HCT116 (cell line): ENCODE data around the gene EVC2. TPM values are rescaled to one million over a fixed set of nuclear protein-coding genes. Genes with fewer than 3 reads are reported as not detected.

Source experiments
- ATAC-seq: fragments of 200-7000 bp; cut with Tn5 transposase; 2 replicates; pipeline ENCODE4 v1.9.1; 2020; ENCODE audit warnings: mild to moderate bottlenecking, moderate library complexity
- BruUV-seq: library from RNA; stranded (reverse); fragments of 400-500 nt; replicated peaks from 2 replicates; lab custom pipeline; 2021; lab: Mats Ljungman, UMichigan
- CTCF ChIA-PET: fragments of 300-600 bp; sonication (Branson Sonifier 250); formaldehyde crosslinking; loops from one replicate; lab custom pipeline; 2021; ENCODE audit warnings: antibody characterized with exemption; lab: Charles Lee
- POLR2A ChIA-PET: fragments of 300-600, 350-600 bp; sonication (Branson Sonifier 250); formaldehyde crosslinking; loops from one replicate; lab custom pipeline; 2021; ENCODE audit warnings: antibody characterized with exemption; lab: Charles Lee
- RAD21 ChIA-PET, 2 experiments: fragments of 300-600 bp; sonication (Branson Sonifier 250); formaldehyde crosslinking; loops; one replicate each; lab custom pipeline; 2023; ENCODE audit warnings: low total read pairs in 2 of 2; ENCODE audit not compliant: uncharacterized antibody in 2 of 2, unreplicated experiment in 2 of 2, low non-redundant PET in 1 of 2; lab: Charles Lee
- DNase-seq: peaks from one replicate; pipeline ENCODE4 v3.0.0-alpha.2; 2010; ENCODE audit warnings: low read depth, low spot score
- H2AFZ ChIP-seq: fragments of 200-600 bp; shearing (Covaris generic), sonication (generic); 2 replicates; pipeline ENCODE4 v1.6.1; 2017; ENCODE audit warnings: low read depth, mixed run types, mixed read lengths, antibody characterized with exemption, low read length; ENCODE audit not compliant: poor library complexity, severe bottlenecking
- H3K27ac ChIP-seq: 2 replicates; pipeline ENCODE4 v1.5.1; 2012; ENCODE audit warnings: low read depth, low read length
- H3K27me3 ChIP-seq: fragments of 200-600 bp; sonication (generic); 2 replicates; pipeline ENCODE4 v1.6.1; 2016; ENCODE audit warnings: mixed run types, low read length, mixed read lengths; ENCODE audit not compliant: insufficient read depth
- H3K36me3 ChIP-seq, 2 experiments: fragments of 200-500 bp in 1 of 2; fragments of 200-600 bp in 1 of 2; sonication (Bioruptor generic) in 1 of 2; sonication (generic) in 1 of 2; 2 replicates each; pipeline versions ENCODE4 v1.5.1 to v1.6.1; 2014 to 2016; ENCODE audit warnings: low read length in 2 of 2, inconsistent platforms in 1 of 2, mixed read lengths in 1 of 2, mixed run types in 1 of 2; ENCODE audit not compliant: insufficient read depth in 2 of 2, control insufficient read depth in 1 of 2
- H3K4me1 ChIP-seq, 2 experiments: fragments of 200-600 bp in 1 of 2; sonication (generic) in 1 of 2; 2 replicates each; pipeline versions ENCODE4 v1.5.1 to v1.6.1; 2012 to 2017; ENCODE audit warnings: low read length in 2 of 2, inconsistent platforms in 1 of 2, mild to moderate bottlenecking in 1 of 2, mixed read lengths in 1 of 2, mixed run types in 1 of 2, moderate library complexity in 1 of 2; ENCODE audit not compliant: insufficient read depth in 2 of 2, control insufficient read depth in 1 of 2
- H3K4me2 ChIP-seq: fragments of 200-600 bp; sonication (generic); 2 replicates; pipeline ENCODE4 v1.6.1; 2017; ENCODE audit warnings: mixed run types, low read length, mixed read lengths
- H3K4me3 ChIP-seq, 2 experiments: fragments of 200-600 bp in 1 of 2; sonication (generic) in 1 of 2; replicated peaks in 1 of 2; 2 replicates each; pipeline ENCODE4 v1.5.1; 2011 to 2016; ENCODE audit warnings: low read length in 2 of 2, control low read depth in 1 of 2, low read depth in 1 of 2, mild to moderate bottlenecking in 1 of 2, mixed read lengths in 1 of 2, mixed run types in 1 of 2
- H3K79me2 ChIP-seq: fragments of 200-600 bp; sonication (generic); 2 replicates; pipeline ENCODE4 v1.6.1; 2017; ENCODE audit warnings: mild to moderate bottlenecking, mixed run types, low read length, moderate library complexity, mixed read lengths; ENCODE audit not compliant: insufficient read depth
- H3K9ac ChIP-seq: fragments of 200-600 bp; sonication (generic); 2 replicates; pipeline ENCODE4 v1.6.1; 2016; ENCODE audit warnings: low read length, mixed read lengths
- H3K9me2 ChIP-seq: fragments of 200-600 bp; sonication (generic), shearing (Covaris generic); 2 replicates; pipeline ENCODE4 v1.6.1; 2017; ENCODE audit warnings: mixed run types, mild to moderate bottlenecking, moderate library complexity; ENCODE audit not compliant: insufficient read depth
- H3K9me3 ChIP-seq, 2 experiments: fragments of 200-500 bp in 1 of 2; fragments of 200-600 bp in 1 of 2; sonication (Bioruptor generic) in 1 of 2; sonication (generic) in 1 of 2; 2 replicates each; pipeline ENCODE4 v1.6.1; 2014 to 2017; ENCODE audit warnings: low read length in 2 of 2, mixed read lengths in 2 of 2, inconsistent platforms in 1 of 2, low read depth in 1 of 2, mild to moderate bottlenecking in 1 of 2, mixed run types in 1 of 2, moderate library complexity in 1 of 2; ENCODE audit not compliant: control insufficient read depth in 1 of 2, insufficient read depth in 1 of 2
- H4K20me1 ChIP-seq: fragments of 200-600 bp; sonication (generic), shearing (Covaris generic); 2 replicates; pipeline ENCODE4 v1.6.1; 2017; ENCODE audit warnings: mixed run types, mild to moderate bottlenecking, moderate library complexity; ENCODE audit not compliant: insufficient read depth
- CEBPB ChIP-seq: IDR thresholded peaks from 2 replicates; pipeline ENCODE4 v1.6.1; 2012; ENCODE audit warnings: low read depth
- EGR1 ChIP-seq: IDR thresholded peaks from 2 replicates; pipeline ENCODE4 v1.6.1; 2012; ENCODE audit warnings: low read depth
- ELF1 ChIP-seq: IDR thresholded peaks from 2 replicates; pipeline ENCODE4 v1.6.1; 2012; ENCODE audit warnings: low read depth, borderline replicate concordance
- EZH2phosphoT487 ChIP-seq: fragments of 200-600 bp; IDR thresholded peaks from 2 replicates; pipeline ENCODE4 v1.6.1; 2018; ENCODE audit warnings: antibody characterized with exemption, borderline replicate concordance
- FOSL1 ChIP-seq: IDR thresholded peaks from 2 replicates; pipeline ENCODE4 v1.6.1; 2012; ENCODE audit warnings: low read depth
- POLR2A ChIP-seq: IDR thresholded peaks from 2 replicates; pipeline ENCODE4 v1.7.0; 2011; ENCODE audit warnings: borderline replicate concordance; ENCODE audit not compliant: insufficient read depth, insufficient read length; ENCODE audit errors: extremely low read depth
- SIN3A ChIP-seq: IDR thresholded peaks from 2 replicates; pipeline ENCODE4 v1.6.1; 2012; ENCODE audit warnings: low read depth
- TCF7L2 ChIP-seq: IDR thresholded peaks from 2 replicates; pipeline ENCODE4 v1.7.0; 2011; ENCODE audit warnings: borderline replicate concordance, inconsistent platforms; ENCODE audit not compliant: insufficient read depth, insufficient read length; ENCODE audit errors: extremely low read depth
- ZFX ChIP-seq: fragments of 450-650 bp; IDR thresholded peaks from 2 replicates; pipeline ENCODE4 v1.6.1; 2017
- intact Hi-C: fragments of 100-400 bp; cut with micrococcal nuclease; formaldehyde crosslinking; loops from 2 replicates; pipeline ENCODE4 v1.10.0; 2022
- total RNA-seq: library from RNA; stranded (reverse); gene quantifications from one replicate; pipeline ENCODE4 v1.2.1, GENCODE V29; 2021; ENCODE audit not compliant: unreplicated experiment
- TF ChIP-seq, protein P1 (sequence below): IDR thresholded peaks from 2 replicates; pipeline ENCODE4 v1.6.1; 2012
- TF ChIP-seq, protein P2 (sequence below): IDR thresholded peaks from 2 replicates; pipeline ENCODE4 v1.6.1; 2011; ENCODE audit warnings: mild to moderate bottlenecking, low read length, moderate library complexity; ENCODE audit not compliant: insufficient replicate concordance; ENCODE audit errors: extremely low read depth
- TF ChIP-seq, protein P3 (sequence below), 3 experiments: fragments of 200-600 bp in 1 of 3; sonication (generic) in 1 of 3; IDR thresholded peaks in 2 of 3; conservative IDR thresholded peaks in 1 of 3; 2 replicates each; pipeline ENCODE4 v1.5.1; 2012 to 2017; ENCODE audit warnings: low read depth in 2 of 3, low read length in 2 of 3, antibody characterized with exemption in 1 of 3, borderline replicate concordance in 1 of 3, control low read depth in 1 of 3, mild to moderate bottlenecking in 1 of 3, mixed read lengths in 1 of 3, mixed run types in 1 of 3, moderate library complexity in 1 of 3; ENCODE audit not compliant: insufficient read depth in 1 of 3

The EVC2 gene
- total RNA-seq, 1 experiment from 2014 or later: not detected

DNA sequence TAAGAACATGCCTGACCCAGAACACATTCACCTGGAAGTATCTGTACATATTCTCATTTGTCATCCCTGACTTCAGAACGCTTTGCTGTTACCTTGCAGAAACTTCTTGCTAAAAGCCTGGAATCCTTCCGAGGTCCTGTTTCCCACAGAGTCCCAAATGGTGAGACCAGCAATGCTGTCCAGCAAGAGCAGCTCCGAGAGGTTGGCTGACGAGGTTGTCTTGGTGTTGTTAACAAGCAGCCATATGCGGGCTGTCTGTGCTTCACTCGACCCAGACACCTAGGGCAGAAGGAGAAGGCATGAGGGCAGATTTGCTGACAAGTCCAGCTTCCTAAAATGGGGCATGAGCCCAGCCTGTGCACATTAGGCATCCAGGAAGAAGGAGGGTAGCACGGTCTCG is 19.3 kb downstream of the EVC2 start (continued):
- TF ChIP-seq, protein P1, sequence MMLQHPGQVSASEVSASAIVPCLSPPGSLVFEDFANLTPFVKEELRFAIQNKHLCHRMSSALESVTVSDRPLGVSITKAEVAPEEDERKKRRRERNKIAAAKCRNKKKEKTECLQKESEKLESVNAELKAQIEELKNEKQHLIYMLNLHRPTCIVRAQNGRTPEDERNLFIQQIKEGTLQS: no peak
- TF ChIP-seq, all 23 proteins: peak for 0

DNA sequence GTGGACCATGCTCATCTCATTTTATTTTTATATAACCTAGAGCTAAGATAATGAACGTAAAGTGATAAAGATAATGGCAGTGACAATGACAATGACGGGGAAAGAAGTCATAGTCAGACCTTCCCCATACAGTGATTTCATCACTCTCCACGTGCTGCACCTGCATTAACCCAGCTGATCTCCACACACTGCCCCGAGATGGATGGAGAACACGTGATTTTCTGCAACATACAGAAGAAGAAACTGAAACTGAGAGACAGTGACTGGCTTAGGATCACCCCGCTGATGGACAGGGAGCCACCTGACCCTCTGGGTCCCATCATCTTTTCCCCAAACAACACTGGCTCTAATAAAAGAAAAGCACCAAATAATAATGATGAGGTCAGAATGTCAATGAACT is 22.0 kb downstream of the EVC2 start:
- no peak overlapping the region for H3K27ac ChIP-seq
- DNase-seq (no peak), ATAC-seq (no peak)
- no TSS peak for BruUV-seq
- H3K9me3 ChIP-seq: no peaks in the 10 kb centered on the region
- H2AFZ ChIP-seq: no peak overlapping the region
- no peaks in the 10 kb centered on the region for H3K79me2 ChIP-seq
- POLR2A ChIA-PET: no interaction called here
- peaks cover 30% of the 10 kb centered on the region for H3K27me3 ChIP-seq
- no peak overlapping the region for H3K4me3 ChIP-seq
- H3K4me2 ChIP-seq: no peak overlapping the region
- H4K20me1 ChIP-seq: no peaks in the 10 kb centered on the region
- RAD21 ChIA-PET: no interaction called here
- TF ChIP-seq FOSL1: no peak
- no peak for TF ChIP-seq EZH2phosphoT487
- no peak for TF ChIP-seq ZFX
- no peak for TF ChIP-seq SIN3A
- TF ChIP-seq, protein P2, sequence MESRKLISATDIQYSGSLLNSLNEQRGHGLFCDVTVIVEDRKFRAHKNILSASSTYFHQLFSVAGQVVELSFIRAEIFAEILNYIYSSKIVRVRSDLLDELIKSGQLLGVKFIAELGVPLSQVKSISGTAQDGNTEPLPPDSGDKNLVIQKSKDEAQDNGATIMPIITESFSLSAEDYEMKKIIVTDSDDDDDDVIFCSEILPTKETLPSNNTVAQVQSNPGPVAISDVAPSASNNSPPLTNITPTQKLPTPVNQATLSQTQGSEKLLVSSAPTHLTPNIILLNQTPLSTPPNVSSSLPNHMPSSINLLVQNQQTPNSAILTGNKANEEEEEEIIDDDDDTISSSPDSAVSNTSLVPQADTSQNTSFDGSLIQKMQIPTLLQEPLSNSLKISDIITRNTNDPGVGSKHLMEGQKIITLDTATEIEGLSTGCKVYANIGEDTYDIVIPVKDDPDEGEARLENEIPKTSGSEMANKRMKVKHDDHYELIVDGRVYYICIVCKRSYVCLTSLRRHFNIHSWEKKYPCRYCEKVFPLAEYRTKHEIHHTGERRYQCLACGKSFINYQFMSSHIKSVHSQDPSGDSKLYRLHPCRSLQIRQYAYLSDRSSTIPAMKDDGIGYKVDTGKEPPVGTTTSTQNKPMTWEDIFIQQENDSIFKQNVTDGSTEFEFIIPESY: no peak
- H3K9me2 ChIP-seq: no peaks in the 10 kb centered on the region
- no peaks in the 10 kb centered on the region for H3K36me3 ChIP-seq
- H3K9ac ChIP-seq: no peak overlapping the region
- intact Hi-C loops: no loop called here
- no peaks in the 10 kb centered on the region for H3K4me1 ChIP-seq
- CTCF ChIA-PET: no interaction called here

DNA sequence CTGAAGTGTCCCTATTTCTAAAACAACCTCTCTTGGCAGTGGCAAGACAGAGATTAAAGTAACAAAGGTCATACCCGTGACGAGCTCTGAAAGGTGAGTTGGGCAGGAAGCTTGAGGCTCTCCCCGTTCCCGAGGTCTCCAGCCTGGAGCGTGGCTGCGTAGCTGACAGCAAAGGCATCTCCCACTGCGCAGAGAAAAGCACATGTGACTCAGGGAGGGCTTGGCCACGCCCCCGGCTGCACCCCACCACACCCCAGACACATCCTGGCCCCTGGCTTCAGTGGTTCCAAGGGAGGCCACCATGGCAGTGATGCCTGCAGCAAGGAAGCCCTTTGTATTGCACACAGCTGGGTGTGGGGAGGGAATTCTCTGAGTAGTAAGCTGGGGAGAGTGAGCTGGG is 23.1 kb downstream of the EVC2 start:
- ATAC-seq (no peak), DNase-seq (no peak)
- H3K9ac ChIP-seq: no peak overlapping the region
- ChIA-PET POLR2A (no interaction called here), RAD21 (no interaction called here), CTCF (no interaction called here)
- H3K9me3 ChIP-seq: no peaks in the 10 kb centered on the region
- H4K20me1 ChIP-seq: no peaks in the 10 kb centered on the region
- H3K36me3 ChIP-seq: no peaks in the 10 kb centered on the region
- H3K4me1 ChIP-seq: no peaks in the 10 kb centered on the region
- H3K4me2 ChIP-seq: no peak overlapping the region
- no TSS peak for BruUV-seq
- H3K27ac ChIP-seq: no peak overlapping the region
- H3K27me3 ChIP-seq: peaks cover 34% of the 10 kb centered on the region
- intact Hi-C loops: no loop called here
- no peak overlapping the region for H2AFZ ChIP-seq
- H3K9me2 ChIP-seq: no peaks in the 10 kb centered on the region
- no peaks in the 10 kb centered on the region for H3K79me2 ChIP-seq
- no peak overlapping the region for H3K4me3 ChIP-seq
- no peak for TF ChIP-seq EGR1
- TF ChIP-seq ZFX: no peak
- TF ChIP-seq, protein P2: no peak
- no peak for TF ChIP-seq POLR2A
- no peak for TF ChIP-seq ELF1
- no peak for TF ChIP-seq TCF7L2
- TF ChIP-seq CEBPB: no peak
- TF ChIP-seq, protein P3, sequence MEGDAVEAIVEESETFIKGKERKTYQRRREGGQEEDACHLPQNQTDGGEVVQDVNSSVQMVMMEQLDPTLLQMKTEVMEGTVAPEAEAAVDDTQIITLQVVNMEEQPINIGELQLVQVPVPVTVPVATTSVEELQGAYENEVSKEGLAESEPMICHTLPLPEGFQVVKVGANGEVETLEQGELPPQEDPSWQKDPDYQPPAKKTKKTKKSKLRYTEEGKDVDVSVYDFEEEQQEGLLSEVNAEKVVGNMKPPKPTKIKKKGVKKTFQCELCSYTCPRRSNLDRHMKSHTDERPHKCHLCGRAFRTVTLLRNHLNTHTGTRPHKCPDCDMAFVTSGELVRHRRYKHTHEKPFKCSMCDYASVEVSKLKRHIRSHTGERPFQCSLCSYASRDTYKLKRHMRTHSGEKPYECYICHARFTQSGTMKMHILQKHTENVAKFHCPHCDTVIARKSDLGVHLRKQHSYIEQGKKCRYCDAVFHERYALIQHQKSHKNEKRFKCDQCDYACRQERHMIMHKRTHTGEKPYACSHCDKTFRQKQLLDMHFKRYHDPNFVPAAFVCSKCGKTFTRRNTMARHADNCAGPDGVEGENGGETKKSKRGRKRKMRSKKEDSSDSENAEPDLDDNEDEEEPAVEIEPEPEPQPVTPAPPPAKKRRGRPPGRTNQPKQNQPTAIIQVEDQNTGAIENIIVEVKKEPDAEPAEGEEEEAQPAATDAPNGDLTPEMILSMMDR (IDR thresholded peaks at IDR 0.05 in 2 of 3, conservative IDR thresholded peaks at IDR 0.05 in 1 of 3; ENCODE audit: borderline replicate concordance in 1 of 3, insufficient read depth in 1 of 3, low read depth in 2 of 3, low read length in 2 of 3): no peak
- TF ChIP-seq, protein P1: no peak
